A549 (cell line): Measurements from ENCODE around the gene CCDC78.

ENCODE experiments used
- EP300 ChIP-seq, 2 experiments: fragments of >200 bp; sonication (Bioruptor Twin); formaldehyde crosslinking; IDR thresholded peaks; 2 replicates in 1 of 2; 3 replicates in 1 of 2; pipeline ENCODE4 v1.6.1; 2016 to 2017
- ESRRA ChIP-seq: fragments of 150-350 bp; IDR thresholded peaks from 2 replicates; pipeline ENCODE4 v1.6.1; 2014; ENCODE audit warnings: mild to moderate bottlenecking, low read length, borderline replicate concordance
- JUNB ChIP-seq: fragments of >200 bp; sonication (Bioruptor Twin); formaldehyde crosslinking; IDR thresholded peaks from 2 replicates; pipeline ENCODE4 v1.6.1; 2016
- KDM5A ChIP-seq: fragments of 200-600 bp; sonication (generic); IDR thresholded peaks from 2 replicates; pipeline ENCODE4 v1.6.1; 2016; ENCODE audit warnings: antibody characterized with exemption, mild to moderate bottlenecking
- POLR2A ChIP-seq: IDR thresholded peaks from 2 replicates; pipeline ENCODE4 v1.6.1; 2012; ENCODE audit warnings: mild to moderate bottlenecking, low read length
- SREBF2 ChIP-seq: fragments of 450-650 bp; IDR thresholded peaks from 2 replicates; pipeline ENCODE4 v1.6.1; 2014; ENCODE audit warnings: mild to moderate bottlenecking, moderate library complexity
- TF ChIP-seq, protein P1 (sequence below): fragments of >200 bp; sonication (Bioruptor Twin); formaldehyde crosslinking; IDR thresholded peaks from 3 replicates; pipeline ENCODE4 v1.5.1; 2016
- TF ChIP-seq, protein P2 (sequence below): fragments of 450-650 bp; IDR thresholded peaks from 2 replicates; pipeline ENCODE4 v1.6.1; 2014; ENCODE audit warnings: antibody characterized with exemption

DNA sequence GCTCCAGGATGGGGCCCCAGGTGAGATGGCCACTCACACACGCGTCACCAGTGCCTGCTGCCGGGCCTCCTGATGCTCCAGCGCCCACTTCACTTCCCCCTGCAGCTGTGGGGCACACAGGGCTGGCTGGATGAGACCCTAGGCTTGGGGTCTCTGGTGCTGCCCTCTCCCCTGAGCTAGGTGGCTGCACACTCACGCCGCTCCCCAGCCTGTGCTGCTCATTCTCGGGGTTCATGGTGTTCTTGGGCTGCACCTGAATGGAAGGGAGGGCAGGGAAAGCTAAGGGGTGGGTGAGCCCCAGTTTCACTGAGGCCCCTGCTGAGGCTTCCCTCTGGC, 1.2 kb downstream of the CCDC78 start:
- TF ChIP-seq KDM5A (no peak), SREBF2 (no peak), ESRRA (no peak), JUNB (no peak), POLR2A (no peak; the same call in 1 of the 2 replicates), EP300 (IDR thresholded peaks at IDR 0.05) (no peak)
- TF ChIP-seq, protein P1, sequence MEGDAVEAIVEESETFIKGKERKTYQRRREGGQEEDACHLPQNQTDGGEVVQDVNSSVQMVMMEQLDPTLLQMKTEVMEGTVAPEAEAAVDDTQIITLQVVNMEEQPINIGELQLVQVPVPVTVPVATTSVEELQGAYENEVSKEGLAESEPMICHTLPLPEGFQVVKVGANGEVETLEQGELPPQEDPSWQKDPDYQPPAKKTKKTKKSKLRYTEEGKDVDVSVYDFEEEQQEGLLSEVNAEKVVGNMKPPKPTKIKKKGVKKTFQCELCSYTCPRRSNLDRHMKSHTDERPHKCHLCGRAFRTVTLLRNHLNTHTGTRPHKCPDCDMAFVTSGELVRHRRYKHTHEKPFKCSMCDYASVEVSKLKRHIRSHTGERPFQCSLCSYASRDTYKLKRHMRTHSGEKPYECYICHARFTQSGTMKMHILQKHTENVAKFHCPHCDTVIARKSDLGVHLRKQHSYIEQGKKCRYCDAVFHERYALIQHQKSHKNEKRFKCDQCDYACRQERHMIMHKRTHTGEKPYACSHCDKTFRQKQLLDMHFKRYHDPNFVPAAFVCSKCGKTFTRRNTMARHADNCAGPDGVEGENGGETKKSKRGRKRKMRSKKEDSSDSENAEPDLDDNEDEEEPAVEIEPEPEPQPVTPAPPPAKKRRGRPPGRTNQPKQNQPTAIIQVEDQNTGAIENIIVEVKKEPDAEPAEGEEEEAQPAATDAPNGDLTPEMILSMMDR: no peak
- TF ChIP-seq, protein P2, sequence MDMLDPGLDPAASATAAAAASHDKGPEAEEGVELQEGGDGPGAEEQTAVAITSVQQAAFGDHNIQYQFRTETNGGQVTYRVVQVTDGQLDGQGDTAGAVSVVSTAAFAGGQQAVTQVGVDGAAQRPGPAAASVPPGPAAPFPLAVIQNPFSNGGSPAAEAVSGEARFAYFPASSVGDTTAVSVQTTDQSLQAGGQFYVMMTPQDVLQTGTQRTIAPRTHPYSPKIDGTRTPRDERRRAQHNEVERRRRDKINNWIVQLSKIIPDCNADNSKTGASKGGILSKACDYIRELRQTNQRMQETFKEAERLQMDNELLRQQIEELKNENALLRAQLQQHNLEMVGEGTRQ: no peak
